Stimulated activated CD8-positive, alpha-beta memory T cell treated with anti-CD3 and anti-CD28 coated beads, Interleukin-7, amount 100 ng/mL, for 24 hours (primary cell): ENCODE measurements around the gene DYRK2.

Source experiments
- DNase-seq: peaks from one replicate; pipeline ENCODE4 v3.0.0-alpha.2; 2020; ENCODE audit warnings: low read depth

The DYRK2 gene

GRCh38 chr12:67648521-67649260, at the start of gene DYRK2:
Gene DYRK2 (plus strand): TSS chr12:67648745. CDS start chr12:67649134, 389 bp downstream.
- no peak for DNase-seq

- no peak for DNase-seq
These were observed 48.9 kb upstream of the DYRK2 start for GRCh38 chr12:67599691-67600090.

- DNase-seq: no peak
These were observed 47.4 kb upstream of the DYRK2 start for GRCh38 chr12:67601126-67601525.

- no peak for DNase-seq
These were observed 39.2 kb upstream of the DYRK2 start for GRCh38 chr12:67609226-67609870.

GRCh38 chr12:67613040-67613439, 35.5 kb upstream of the DYRK2 start:
- DNase-seq: no peak

- no peak for DNase-seq
These were observed 30.9 kb upstream of the DYRK2 start for GRCh38 chr12:67617629-67618028.

GRCh38 chr12:67618303-67618702, 30.2 kb upstream of the DYRK2 start:
- no peak for DNase-seq

- no peak for DNase-seq
These were observed 27.4 kb upstream of the DYRK2 start for GRCh38 chr12:67621112-67621511.

- DNase-seq: no peak
These were observed 26.6 kb upstream of the DYRK2 start for GRCh38 chr12:67621926-67622325.

- no peak for DNase-seq
These were observed 25.3 kb upstream of the DYRK2 start for GRCh38 chr12:67623259-67623658.

GRCh38 chr12:67624355-67624754, 24.2 kb upstream of the DYRK2 start:
- DNase-seq: no peak

GRCh38 chr12:67625004-67625403, 23.5 kb upstream of the DYRK2 start:
- DNase-seq: no peak

- DNase-seq: no peak
These were observed 22.4 kb upstream of the DYRK2 start for GRCh38 chr12:67626156-67626555.

- peak; percentile 60 for DNase-seq
These were observed 18.0 kb upstream of the DYRK2 start for GRCh38 chr12:67630373-67631088.

GRCh38 chr12:67632005-67632404, 16.5 kb upstream of the DYRK2 start:
- DNase-seq: no peak

GRCh38 chr12:67633024-67633610, 15.4 kb upstream of the DYRK2 start:
- no peak for DNase-seq

GRCh38 chr12:67633708-67634107, 14.8 kb upstream of the DYRK2 start:
- DNase-seq: no peak

GRCh38 chr12:67634303-67634761, 14.2 kb upstream of the DYRK2 start:
- DNase-seq: no peak

GRCh38 chr12:67637718-67638117, 10.8 kb upstream of the DYRK2 start:
- no peak for DNase-seq

GRCh38 chr12:67638694-67639093, 9.9 kb upstream of the DYRK2 start:
- no peak for DNase-seq

GRCh38 chr12:67640863-67641262, 7.7 kb upstream of the DYRK2 start:
- no peak for DNase-seq

GRCh38 chr12:67645126-67645525, 3.4 kb upstream of the DYRK2 start:
- DNase-seq: no peak

- no peak for DNase-seq
These were observed 2.9 kb upstream of the DYRK2 start for GRCh38 chr12:67645601-67646000.
